GM19452 (cell line): ENCODE data around the gene CD200R1L.

Source experiments
- ATAC-seq: cut with Tn5 transposase; IDR thresholded peaks from one replicate; pipeline ENCODE4 v1.9.1; 2021; ENCODE audit not compliant: unreplicated experiment

The CD200R1L gene

DNA sequence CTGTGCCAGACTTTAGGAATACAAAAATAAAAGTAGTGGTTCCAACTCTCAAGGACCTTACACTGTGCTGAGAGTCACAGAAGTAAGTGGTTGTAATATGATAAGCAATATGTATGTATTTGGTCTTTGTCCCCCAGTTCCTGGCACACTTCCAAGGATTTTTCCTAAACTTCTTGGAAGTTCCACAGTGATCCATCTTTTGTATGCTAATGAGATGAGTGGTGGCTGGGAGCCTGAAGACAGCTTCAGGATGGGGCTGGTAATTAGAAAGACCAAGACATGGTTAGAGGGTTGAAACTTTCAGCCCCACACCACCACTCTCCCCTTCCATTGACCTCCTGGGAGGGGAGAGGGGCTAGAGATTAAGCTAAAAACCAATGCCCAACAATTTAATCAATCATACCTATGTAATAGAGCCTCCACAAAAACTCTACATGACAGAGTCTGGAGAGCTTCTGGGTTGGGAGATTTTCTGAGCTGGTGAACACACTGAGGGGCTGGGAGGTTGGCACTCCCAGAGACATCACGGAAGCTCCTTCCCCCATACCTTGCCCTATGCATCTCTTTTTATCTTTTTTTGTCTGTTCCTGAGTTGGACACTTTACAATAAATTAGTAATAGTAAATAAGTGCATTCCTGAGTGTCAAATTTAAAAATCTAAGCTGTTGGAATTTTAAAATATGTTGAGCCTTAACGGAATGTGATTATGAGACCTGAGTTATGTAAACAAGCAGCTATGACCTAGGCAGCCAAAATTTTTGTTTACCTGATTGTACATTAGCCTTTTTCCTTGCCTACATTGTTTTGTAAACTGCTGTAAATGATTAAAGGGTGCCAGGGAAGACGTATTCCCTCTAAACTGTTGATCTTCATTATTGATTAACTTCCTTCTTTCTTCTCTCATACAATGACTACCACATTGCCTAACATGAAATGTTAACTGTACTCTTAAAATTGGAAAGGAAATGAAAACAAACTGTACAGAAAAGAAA is 24.3 kb downstream of the CD200R1L start:
- no peak for ATAC-seq

DNA sequence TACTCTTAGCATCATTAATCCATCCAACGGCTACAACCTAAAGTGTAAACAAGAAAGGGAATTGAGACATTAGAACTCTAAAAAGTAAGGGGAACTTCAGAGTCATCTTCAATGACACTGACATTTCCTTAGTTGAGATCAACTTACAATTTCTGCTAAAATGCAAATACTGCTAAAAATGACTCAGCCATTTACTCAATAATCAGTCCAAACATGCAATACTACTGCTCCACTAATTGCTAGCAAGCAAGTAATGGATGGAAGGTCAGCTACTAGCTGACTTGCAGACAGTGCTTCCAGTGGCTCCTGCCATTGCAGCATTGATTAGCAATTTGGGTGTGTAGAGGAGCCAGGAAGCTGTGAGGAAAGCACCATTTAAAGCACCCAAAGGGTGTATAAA is 28.4 kb downstream of the CD200R1L start:
- ATAC-seq = no peak

DNA sequence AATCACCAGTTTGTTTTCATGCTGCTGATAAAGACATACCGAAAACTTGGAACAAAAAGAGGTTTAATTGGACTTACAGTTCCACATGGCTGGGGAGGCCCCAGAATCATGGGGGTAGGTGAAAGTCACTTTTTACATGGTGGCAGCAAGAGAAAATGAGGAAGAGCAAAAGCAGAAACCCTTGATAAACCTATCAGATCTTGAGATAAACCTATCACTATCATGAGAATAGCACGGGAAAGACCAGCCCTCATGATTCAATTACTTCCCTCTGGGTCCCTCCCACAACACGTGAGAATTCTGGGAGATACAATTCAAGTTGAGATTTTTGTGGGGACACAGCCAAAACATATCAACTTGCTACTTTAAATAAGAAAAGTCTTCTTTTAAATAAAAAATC is 28.9 kb downstream of the CD200R1L start:
- ATAC-seq = no peak

DNA sequence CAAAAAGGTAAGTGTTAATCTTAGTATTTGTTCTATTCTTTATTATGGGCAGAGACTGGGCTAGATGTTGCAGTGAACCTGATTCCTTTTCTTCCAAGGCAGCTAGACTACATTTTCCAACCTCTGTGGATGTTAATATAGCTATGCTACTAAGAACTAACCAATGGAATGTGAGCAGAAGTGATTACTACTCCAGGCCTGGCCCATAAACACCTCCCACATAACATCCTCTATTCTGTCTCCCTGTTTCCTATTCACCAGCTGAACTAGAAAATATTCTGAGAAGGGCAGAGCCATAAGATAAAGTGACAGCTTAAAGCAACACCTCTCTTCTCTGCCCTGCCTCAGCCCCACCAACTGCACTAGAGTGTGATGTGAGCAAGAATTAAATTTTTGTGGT is 29.4 kb downstream of the CD200R1L start:
- no peak for ATAC-seq

DNA sequence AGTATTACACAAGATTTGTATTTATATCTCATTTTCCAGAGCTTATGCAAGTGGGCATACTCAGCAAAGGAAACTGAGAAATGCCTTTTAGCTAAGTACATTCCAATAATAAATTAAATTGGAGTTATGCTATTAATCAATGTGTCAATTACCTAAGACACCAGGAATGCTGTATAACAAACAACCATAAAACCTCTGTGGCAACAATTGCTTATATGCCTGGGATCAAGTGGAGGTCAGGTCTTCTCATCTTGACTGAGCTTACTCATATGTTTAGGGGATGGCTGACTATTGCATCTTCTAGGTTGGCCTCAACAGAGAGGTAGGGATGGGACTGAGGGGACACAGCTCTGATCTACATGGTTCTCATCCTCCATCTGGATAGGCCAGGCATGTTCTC is 30.7 kb downstream of the CD200R1L start:
- no peak for ATAC-seq

DNA sequence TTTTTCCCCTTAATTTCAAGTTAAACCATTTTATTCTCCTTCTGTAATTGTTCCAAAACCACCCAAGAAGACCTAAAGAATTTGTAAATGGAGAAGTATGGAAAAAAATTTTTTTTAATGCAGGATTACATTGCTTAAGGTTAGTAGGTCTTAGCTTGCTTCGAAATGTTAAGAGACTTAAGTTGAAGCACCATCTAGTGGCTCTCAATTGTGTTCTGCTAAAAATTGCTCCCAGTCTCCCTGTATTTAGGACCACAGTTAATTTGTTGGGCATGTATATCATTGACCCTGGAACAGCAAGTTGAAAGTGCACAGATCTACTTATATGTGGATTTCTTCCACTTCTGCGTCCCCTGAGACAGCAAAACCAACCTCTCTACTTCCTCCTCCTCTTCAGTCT is 32.4 kb downstream of the CD200R1L start:
- ATAC-seq = no peak

DNA sequence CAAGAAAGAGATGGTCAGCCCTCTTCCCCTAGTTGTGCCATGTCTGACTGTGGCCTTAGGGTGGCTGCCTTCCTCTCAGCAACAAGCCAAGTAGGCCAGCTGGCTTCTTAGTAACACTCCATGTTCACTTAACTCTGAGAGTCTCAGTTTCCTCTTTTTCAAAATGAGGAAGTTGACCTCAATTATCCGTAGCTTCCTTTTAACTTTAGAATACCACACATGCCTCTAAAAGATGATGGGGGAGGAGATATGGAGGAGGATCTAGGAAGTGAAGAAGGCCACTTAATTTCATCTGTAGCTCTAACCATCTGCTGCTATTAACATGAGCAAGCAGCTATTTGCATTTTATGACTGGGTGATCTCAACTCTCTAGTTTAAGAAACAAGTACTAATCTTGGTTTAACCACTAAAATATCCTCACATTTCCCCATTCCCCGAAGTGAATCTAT is 32.9 kb downstream of the CD200R1L start:
- ATAC-seq = peak; percentile 66

DNA sequence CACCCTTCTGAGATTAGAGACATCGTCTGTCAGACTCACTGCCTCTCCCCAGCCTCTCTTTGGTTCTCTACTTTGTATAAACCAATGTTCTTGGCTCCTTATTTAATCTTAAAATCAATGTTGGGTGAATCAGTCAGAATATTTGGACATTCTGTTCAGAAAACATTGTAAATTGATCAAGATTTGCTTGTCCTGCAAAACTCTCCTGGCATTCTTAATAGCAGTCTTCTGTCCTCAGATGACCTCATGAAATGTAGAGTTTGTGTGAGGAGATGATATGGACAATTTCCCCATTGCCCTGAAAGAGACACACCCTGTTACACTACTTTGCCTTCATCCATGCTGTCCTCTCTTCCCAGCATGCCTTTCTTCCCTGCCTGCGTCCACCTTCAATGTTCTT is 33.6 kb downstream of the CD200R1L start:
- ATAC-seq = no peak

DNA sequence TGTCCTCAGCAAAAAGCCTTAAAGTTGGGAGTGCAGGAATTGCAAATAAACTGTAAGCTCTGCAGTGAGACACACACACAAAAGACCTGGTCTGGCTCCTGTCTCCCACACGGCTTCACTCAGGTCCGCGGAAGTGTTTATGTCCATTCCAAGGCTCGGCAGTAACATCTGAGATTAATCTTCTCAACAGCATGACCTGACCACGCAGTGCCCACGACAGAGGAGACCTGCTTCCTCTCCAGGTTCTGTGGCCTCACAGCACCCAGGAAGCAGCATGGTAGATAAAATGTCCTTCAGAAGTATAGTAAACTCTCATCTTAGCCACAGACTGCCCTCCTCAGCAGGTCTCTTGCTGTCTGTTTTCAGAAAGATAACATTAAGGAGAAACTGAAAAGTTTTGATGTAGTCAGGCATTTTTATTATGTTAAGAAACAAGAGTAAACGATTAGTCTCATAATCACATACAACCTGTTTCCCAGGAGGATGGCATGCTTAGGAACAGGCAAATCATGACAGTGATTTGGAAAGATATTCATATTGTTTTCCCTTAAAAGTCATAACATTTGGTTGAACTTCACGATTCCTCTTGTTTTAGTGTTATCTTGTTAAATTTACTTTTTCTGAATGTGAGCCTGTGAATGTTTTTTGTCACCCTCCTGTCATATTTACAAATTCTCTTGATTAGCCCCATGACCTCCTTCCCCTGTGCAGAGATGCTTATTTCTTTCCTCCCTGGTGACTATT is 34.6 kb downstream of the CD200R1L start:
- no peak for ATAC-seq

DNA sequence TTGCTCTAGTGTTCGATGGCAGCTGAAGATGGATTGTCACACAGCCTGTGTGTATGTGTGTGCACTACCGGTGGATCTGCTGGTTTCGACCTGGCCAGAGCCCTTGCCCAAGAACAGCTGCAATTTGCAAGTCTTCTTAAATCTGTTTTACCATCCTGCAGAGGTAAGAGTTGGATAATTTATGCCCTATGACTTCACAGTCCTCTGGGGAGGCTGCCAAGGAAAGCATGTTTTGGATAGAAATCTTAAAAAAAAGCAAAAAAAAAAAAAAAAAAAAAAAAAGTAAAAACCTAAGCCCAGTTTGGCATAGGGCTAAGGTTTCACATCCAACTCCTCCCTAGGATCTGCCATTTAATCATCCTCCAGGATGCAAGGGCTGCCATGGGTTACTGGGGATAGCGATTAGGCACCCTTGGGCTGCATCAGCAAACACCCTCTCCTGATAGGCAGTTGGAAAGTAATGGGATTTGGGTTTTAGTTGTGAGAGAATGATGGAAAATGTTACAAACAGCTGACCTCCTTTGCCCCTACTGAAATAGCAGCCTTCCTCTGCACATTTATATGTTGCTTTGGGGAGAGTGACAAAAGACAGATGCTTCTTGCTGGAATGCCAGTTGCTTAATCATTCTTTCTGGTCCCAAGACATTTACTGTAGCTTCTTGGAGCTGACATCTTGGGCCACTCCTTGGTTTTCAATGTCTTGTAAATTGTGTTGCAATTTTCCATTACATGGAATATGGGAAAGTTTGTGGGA is 35.4 kb downstream of the CD200R1L start:
- no peak for ATAC-seq

DNA sequence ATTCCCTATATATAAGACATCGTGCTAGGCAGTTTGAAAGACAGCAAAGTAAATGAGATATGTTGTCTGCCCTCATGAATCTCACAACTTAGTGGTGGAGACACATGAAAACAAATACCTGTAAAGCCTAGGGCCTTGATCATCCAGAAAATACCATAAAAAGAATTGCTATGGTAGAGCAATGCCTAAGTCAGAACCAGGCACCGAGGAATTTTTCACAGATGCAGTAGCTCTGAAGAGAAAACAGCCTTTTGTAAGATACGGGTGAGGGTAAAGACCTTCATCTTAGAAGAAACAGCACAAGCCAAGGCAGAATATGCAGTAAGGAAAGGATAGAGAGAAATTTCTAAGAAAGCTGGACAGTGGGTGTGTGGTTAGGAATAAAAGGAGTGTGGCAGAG is 36.1 kb downstream of the CD200R1L start:
- no peak for ATAC-seq

DNA sequence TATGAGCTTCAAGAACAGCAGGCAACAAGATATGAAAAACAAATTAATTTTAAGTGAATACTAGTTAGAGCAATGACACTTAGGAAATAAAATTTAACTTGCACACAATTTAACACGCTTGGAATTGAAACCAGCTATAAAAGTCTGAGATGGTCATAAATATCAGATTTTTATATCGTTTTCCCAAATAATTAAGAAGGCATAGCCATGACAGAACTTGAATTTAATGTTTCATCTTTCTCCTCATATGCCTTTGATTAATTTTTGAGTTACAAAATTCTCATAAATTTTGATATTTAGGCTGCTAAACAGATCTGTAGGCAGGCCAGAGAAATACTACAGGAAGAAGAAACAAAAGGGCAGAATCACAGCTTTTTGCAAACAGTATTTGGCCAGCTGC is 38.5 kb downstream of the CD200R1L start:
- no peak for ATAC-seq

DNA sequence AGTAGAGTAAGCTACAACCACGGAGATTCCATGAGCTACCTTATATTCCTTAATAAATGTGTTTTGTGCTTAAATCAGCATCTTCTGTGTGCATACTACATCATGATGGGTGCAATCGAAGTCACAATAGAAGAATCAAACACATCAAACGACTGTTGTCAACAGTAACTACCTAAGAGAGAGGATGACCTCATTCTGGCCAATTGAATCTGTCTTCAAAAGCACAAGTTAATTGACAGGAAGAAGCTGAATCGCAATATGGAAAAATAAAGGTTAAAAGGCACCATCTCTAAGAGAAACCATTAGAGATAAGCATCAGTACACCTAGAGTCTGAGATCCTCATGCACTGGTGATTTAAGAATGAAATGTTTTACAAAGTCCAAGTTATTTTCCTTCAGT is 39.0 kb downstream of the CD200R1L start:
- no peak for ATAC-seq

DNA sequence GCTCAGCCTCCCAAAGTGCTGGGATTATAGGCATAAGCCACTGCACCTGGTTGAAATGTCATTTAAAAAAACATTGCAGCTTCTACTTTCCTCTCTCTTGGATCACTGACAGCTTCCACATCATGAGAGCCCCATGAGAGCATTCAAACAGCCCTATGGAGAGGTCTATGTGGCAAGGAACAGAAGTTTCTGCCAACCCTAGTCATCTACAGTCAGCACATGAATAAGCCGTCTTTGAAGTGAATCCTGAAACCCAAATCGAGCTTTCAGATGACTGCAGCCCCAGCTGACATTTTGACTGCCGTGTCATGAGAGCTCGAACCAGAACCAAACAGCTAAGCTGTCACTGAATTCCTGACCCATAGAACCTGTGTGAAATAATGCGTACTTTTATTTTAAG is 39.8 kb downstream of the CD200R1L start:
- no peak for ATAC-seq

DNA sequence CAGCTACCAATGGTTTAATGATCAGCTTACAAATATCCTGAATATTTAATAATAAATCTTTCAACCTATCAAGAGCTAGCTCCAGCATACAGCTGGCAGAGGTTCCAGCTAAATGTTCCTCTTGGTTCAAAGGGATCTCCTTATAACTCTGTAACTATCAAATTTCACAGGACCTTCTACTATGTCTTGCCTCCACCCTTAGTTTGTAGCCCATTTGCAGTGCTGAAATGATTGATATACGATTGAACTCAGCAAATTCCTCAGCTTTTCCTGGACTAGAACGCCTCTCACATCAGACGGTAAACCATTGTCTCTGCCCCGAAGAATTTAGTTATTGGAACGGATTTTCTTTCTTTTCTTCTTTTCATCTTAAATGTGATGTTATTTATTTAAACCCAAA is 41.5 kb downstream of the CD200R1L start:
- ATAC-seq = no peak

DNA sequence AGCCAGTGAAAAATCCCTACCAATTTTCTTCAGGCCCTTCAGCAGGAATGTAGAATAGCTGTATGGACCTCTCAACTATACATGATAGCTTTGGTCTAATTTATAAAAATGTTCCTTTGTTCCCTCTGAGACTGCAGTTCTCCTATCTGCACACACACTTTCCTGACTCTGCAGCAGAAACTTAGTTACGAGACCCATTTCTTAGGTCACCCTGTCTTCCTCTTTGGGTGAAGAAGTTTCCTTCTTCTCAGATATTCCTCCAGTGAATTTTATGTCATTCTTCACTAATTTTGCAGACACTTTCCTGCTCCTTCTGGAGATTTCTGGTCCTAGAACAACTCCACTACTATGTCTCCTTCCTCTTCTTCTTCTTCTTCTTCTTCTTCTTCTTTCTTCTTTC is 42.6 kb downstream of the CD200R1L start:
- no peak for ATAC-seq

DNA sequence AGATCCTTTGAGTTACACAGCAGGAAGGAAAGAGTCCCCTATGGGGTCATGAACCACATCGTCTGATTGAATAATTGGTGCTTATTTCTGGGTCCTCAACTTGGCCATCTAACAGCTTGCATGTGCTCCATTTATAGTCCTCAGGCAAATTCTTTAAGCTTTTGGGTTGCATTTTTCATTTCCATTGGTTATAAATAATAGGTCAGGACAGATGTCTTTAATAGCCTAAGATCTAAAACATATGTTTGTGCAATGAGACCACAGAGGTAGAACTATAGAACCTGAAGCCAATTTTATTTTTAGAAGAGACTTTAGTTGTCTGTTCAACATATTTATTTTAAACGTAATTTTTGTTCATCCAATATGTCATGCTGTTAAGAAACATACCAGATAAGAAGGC is 43.2 kb downstream of the CD200R1L start:
- ATAC-seq = no peak

DNA sequence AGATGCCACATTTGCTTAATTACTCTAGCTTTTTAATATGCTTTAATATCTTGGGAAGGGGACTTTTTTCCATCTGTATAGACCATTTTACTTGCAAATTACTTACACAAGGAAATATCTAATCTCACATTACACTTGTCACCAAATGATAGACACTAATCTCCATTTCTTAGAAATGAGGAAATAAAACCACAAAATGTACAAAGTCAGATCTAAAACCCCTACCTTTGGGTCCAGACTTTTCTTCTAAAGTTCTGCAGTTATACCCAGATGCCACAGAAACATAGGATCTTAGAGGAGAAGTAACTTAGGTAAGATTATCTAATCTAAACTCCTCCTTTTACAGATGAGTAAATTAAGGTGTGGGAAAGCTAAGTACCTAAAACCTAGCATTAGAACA is 44.3 kb downstream of the CD200R1L start:
- no peak for ATAC-seq

DNA sequence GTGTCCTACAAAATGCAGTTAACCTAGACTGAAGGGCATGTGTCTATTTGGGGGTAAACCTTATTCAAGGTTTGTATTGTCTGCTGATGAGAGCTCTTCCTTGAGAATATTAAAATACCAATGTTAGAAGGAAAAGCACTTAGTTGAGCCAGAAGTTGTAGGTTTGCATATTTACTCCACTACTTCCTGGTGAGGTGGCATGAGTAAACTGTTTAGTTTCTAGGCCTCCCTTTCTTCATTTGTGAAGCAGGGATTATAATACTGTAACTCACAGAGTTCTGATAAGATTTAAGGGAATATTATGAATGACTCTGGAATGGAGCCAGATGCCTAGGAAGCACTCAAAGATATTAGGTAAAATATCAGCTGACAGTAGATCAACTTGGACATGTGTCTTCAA is 46.7 kb downstream of the CD200R1L start:
- ATAC-seq = no peak

DNA sequence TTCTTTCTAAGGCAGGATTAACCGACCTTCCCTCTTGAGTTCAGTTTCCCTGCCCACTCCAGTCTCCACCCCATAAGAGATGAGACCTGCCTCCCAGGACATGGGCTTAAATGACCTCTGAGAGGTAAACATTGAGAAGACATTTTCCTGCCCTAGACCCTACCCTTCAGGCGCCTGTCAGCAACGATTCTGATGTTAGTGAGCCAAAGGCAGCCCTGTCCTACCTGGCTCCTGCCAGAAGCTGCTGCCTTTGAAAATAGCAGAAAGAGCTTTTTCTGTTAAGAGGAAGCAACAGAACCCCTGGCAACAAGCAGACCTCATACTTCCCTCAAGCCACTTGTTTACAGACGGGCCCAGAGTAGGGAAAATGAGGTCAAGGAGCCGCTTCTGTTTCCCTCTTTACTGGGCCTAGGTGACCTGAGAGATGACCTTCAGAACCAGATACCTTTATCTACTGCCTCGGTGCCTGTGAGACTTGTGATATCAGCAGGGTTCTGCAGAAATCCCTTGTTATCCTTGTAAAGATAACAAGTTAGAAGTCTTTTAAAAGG is 52.0 kb downstream of the CD200R1L start:
- no peak for ATAC-seq
